GM21447 (cell line): ENCODE results near the gene MBL2.

ENCODE experiments used
- ATAC-seq: cut with Tn5 transposase; IDR thresholded peaks from one replicate; pipeline ENCODE4 v1.9.1; 2021; ENCODE audit not compliant: unreplicated experiment

Gene MBL2

GRCh38 chr10:52774182-52774581 lies 1.6 kb upstream of the MBL2 start:
- no peak for ATAC-seq

- no peak for ATAC-seq
Observed at GRCh38 chr10:52771534-52772445, 794 bp downstream of the MBL2 start.

- no peak for ATAC-seq
Observed at GRCh38 chr10:52770904-52771303, 1.7 kb downstream of the MBL2 start.

GRCh38 chr10:52769966-52770365 lies 2.6 kb downstream of the MBL2 start:
- no peak for ATAC-seq

GRCh38 chr10:52768001-52768532 lies 4.5 kb downstream of the MBL2 start:
- ATAC-seq = no peak

- ATAC-seq = no peak
Observed at GRCh38 chr10:52762088-52762487, 10.5 kb downstream of the MBL2 start.

- no peak for ATAC-seq
Observed at GRCh38 chr10:52759154-52759553, 13.4 kb downstream of the MBL2 start.

GRCh38 chr10:52758406-52758805 lies 14.2 kb downstream of the MBL2 start:
- ATAC-seq = no peak

GRCh38 chr10:52757773-52758172 lies 14.8 kb downstream of the MBL2 start:
- no peak for ATAC-seq

- no peak for ATAC-seq
Observed at GRCh38 chr10:52756966-52757365, 15.6 kb downstream of the MBL2 start.

- ATAC-seq = no peak
Observed at GRCh38 chr10:52756295-52756694, 16.3 kb downstream of the MBL2 start.

GRCh38 chr10:52755297-52756062 lies 17.1 kb downstream of the MBL2 start:
- no peak for ATAC-seq

GRCh38 chr10:52752801-52753445 lies 19.7 kb downstream of the MBL2 start:
- no peak for ATAC-seq

- ATAC-seq = no peak
Observed at GRCh38 chr10:52752261-52752660, 20.3 kb downstream of the MBL2 start.

- ATAC-seq = no peak
Observed at GRCh38 chr10:52751337-52751736, 21.2 kb downstream of the MBL2 start.

GRCh38 chr10:52750629-52751028 lies 22.0 kb downstream of the MBL2 start:
- no peak for ATAC-seq

GRCh38 chr10:52747694-52748093 lies 24.9 kb downstream of the MBL2 start:
- ATAC-seq = no peak

GRCh38 chr10:52746169-52746568 lies 26.4 kb downstream of the MBL2 start:
- no peak for ATAC-seq

GRCh38 chr10:52744057-52744805 lies 28.4 kb downstream of the MBL2 start:
- ATAC-seq = no peak

GRCh38 chr10:52742731-52743130 lies 29.9 kb downstream of the MBL2 start:
- no peak for ATAC-seq

- no peak for ATAC-seq
Observed at GRCh38 chr10:52741851-52742250, 30.7 kb downstream of the MBL2 start.
